Trophoblast cell (in vitro differentiated cells and primary cell): Measurements from ENCODE around the gene SLC2A4RG.
"Not testable (repeated sequence)": the region's sequence is repeated elsewhere in the genome, so short reads cannot be mapped to it uniquely, and the experiment has no call there.

Source experiments
- DNase-seq, 2 donors: peaks; one replicate each; pipeline ENCODE4 v3.0.0-alpha.2; 2016
- H2AFZ ChIP-seq: 2 replicates; pipeline ENCODE4 v1.6.1; 2013; ENCODE audit warnings: low read length, moderate library complexity, mild to moderate bottlenecking; ENCODE audit not compliant: insufficient read depth, poor library complexity
- H2AK5ac ChIP-seq: 2 replicates; pipeline ENCODE4 v1.6.1; 2013; ENCODE audit warnings: mild to moderate bottlenecking, low read length
- H2BK120ac ChIP-seq: 2 replicates; pipeline ENCODE4 v1.6.1; 2013; ENCODE audit warnings: low read length, mild to moderate bottlenecking, moderate library complexity; ENCODE audit not compliant: insufficient read depth, poor library complexity
- H2BK12ac ChIP-seq: 2 replicates; pipeline ENCODE4 v1.6.1; 2013; ENCODE audit warnings: mild to moderate bottlenecking, low read length, moderate library complexity
- H2BK5ac ChIP-seq: 2 replicates; pipeline ENCODE4 v1.6.1; 2013; ENCODE audit warnings: low read length, low read depth, moderate library complexity, mild to moderate bottlenecking; ENCODE audit not compliant: poor library complexity
- H3K14ac ChIP-seq: 2 replicates; pipeline ENCODE4 v1.6.1; 2013; ENCODE audit warnings: mild to moderate bottlenecking, low read length
- H3K18ac ChIP-seq: 2 replicates; pipeline ENCODE4 v1.6.1; 2013; ENCODE audit warnings: mild to moderate bottlenecking, low read length
- H3K23ac ChIP-seq: 2 replicates; pipeline ENCODE4 v1.6.1; 2013; ENCODE audit warnings: low read length
- H3K27ac ChIP-seq: 2 replicates; pipeline ENCODE4 v1.5.1; 2013; ENCODE audit warnings: low read depth, mild to moderate bottlenecking, inconsistent platforms, low read length, moderate library complexity
- H3K27me3 ChIP-seq: 2 replicates; pipeline ENCODE4 v1.6.1; 2013; ENCODE audit warnings: inconsistent platforms, mild to moderate bottlenecking, low read length, moderate library complexity; ENCODE audit not compliant: insufficient read depth
- H3K36me3 ChIP-seq, 2 experiments: 1 replicate in 1 of 2; 2 replicates in 1 of 2; pipeline ENCODE4 v1.6.1; 2013; ENCODE audit warnings: low read length in 2 of 2, mild to moderate bottlenecking in 2 of 2, moderate library complexity in 1 of 2; ENCODE audit not compliant: insufficient read depth in 2 of 2, control insufficient read depth in 1 of 2
- H3K4ac ChIP-seq: 2 replicates; pipeline ENCODE4 v1.6.1; 2013; ENCODE audit warnings: low read depth, mild to moderate bottlenecking, low read length, moderate library complexity
- H3K4me1 ChIP-seq, 2 experiments: 1 replicate in 1 of 2; 2 replicates in 1 of 2; pipeline ENCODE4 v1.6.1; 2013; ENCODE audit warnings: low read length in 2 of 2, mild to moderate bottlenecking in 2 of 2, moderate library complexity in 1 of 2; ENCODE audit not compliant: insufficient read depth in 2 of 2, control insufficient read depth in 1 of 2
- H3K4me2 ChIP-seq: 2 replicates; pipeline ENCODE4 v1.6.1; 2013; ENCODE audit warnings: inconsistent platforms, mild to moderate bottlenecking, low read length, moderate library complexity
- H3K4me3 ChIP-seq: 2 replicates; pipeline ENCODE4 v1.5.1; 2013; ENCODE audit warnings: mild to moderate bottlenecking, low read depth, low read length, inconsistent platforms
- H3K79me1 ChIP-seq: one replicate; pipeline ENCODE4 v1.6.1; 2013; ENCODE audit warnings: low read length
- H3K79me2 ChIP-seq: 2 replicates; pipeline ENCODE4 v1.6.1; 2013; ENCODE audit warnings: low read length, mild to moderate bottlenecking; ENCODE audit not compliant: control insufficient read depth, insufficient read depth, poor library complexity
- H3K9ac ChIP-seq: 2 replicates; pipeline ENCODE4 v1.6.1; 2013; ENCODE audit warnings: mild to moderate bottlenecking, low read length
- H3K9me3 ChIP-seq: 2 replicates; pipeline ENCODE4 v1.6.1; 2013; ENCODE audit warnings: low read depth, mild to moderate bottlenecking, control low read depth, inconsistent platforms, low read length; ENCODE audit not compliant: insufficient read depth
- H4K12ac ChIP-seq: 2 replicates; pipeline ENCODE4 v1.6.1; 2013; ENCODE audit warnings: low read depth, mild to moderate bottlenecking, low read length, moderate library complexity
- H4K8ac ChIP-seq: 2 replicates; pipeline ENCODE4 v1.6.1; 2013; ENCODE audit warnings: low read depth, mild to moderate bottlenecking, low read length, moderate library complexity
- H4K91ac ChIP-seq: one replicate; pipeline ENCODE4 v1.6.1; 2013; ENCODE audit warnings: low read depth, mild to moderate bottlenecking, low read length, moderate library complexity
- WGBS: extraction: QIAGEN DNeasy Blood & Tissue Kit; methylation state at CpG from one replicate; pipeline ENCODE4 v1.1.7; 2013; ENCODE audit warnings: missing lambda C conversion rate; ENCODE audit not compliant: insufficient read length, insufficient coverage; ENCODE audit errors: extremely low coverage; 5-methylcytosine and 5-hydroxymethylcytosine counted together

Gene SLC2A4RG

DNA sequence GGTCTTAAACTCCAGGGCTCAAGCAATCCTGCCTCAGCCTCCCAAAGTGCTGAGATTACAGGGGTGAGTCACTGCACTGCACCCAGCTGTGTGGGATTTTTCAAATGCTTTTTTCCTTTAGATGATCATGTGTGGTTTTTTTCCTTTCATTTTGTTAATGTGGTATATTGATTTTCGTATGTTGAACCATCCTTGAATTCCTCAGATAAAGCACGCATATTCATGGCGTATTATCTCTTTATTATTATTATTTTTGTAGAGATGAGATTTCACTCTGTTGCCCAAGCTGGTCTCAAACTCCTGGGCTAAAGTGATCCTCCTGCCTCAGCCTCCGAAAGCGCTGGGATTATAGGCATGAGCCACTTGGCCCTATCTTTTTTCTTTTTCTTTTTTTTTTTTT is 24.7 kb upstream of the SLC2A4RG start:
- no peak overlapping the region for H3K14ac ChIP-seq
- no peaks in the 10 kb centered on the region for H3K4me1 ChIP-seq
- no peak overlapping the region for H4K91ac ChIP-seq
- H3K4ac ChIP-seq = peak overlapping the region; percentile 75
- H3K9me3 ChIP-seq = peaks cover 3% of the 10 kb centered on the region
- H2BK12ac ChIP-seq = no peak overlapping the region
- WGBS = no CpG with 5 or more reads among the region's 5 CpGs
- H3K9ac ChIP-seq = no peak overlapping the region
- H3K36me3 ChIP-seq = peaks cover 35 to 47% of the 10 kb centered on the region in 2 experiments
- no peak overlapping the region for H4K12ac ChIP-seq
- no peaks in the 10 kb centered on the region for H3K27me3 ChIP-seq
- H3K4me3 ChIP-seq = no peak overlapping the region
- no peak overlapping the region for H4K8ac ChIP-seq
- no peak overlapping the region for H2BK120ac ChIP-seq
- H3K79me2 ChIP-seq = no peaks in the 10 kb centered on the region
- H2BK5ac ChIP-seq = no peak overlapping the region
- no peak overlapping the region for H3K4me2 ChIP-seq
- H3K27ac ChIP-seq = no peak overlapping the region
- no peak for DNase-seq
- no peaks in the 10 kb centered on the region for H3K79me1 ChIP-seq
- no peak overlapping the region for H2AK5ac ChIP-seq
- no peak overlapping the region for H3K23ac ChIP-seq
- H2AFZ ChIP-seq = no peak overlapping the region
- H3K18ac ChIP-seq = no peak overlapping the region

DNA sequence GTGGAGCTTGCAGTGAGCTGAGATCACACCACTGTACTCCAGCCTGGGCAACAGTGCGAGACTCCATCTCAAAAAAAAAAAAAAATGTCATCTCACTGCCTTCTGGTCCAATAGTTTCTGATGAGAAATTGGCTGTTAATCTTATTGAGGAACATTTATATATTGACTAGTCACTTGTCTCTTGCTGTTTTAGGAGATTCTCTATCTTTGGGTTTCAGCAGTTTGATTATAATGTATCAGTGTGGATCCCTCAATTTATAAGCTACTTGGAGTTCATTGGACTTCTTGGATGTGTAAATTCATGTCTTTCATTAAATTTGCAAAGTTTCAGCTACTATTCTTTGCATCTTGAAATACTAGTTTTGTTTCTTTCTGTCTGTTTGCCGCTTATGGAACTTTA is 20.6 kb upstream of the SLC2A4RG start:
- Histone ChIP-seq H3K27ac (no peak overlapping the region), H3K14ac (no peak overlapping the region), H3K79me2 (no peaks in the 10 kb centered on the region), H3K4me1 (no peaks in the 10 kb centered on the region), H2AK5ac (no peak overlapping the region), H3K4me3 (no peak overlapping the region), H2BK12ac (no peak overlapping the region), H2AFZ (no peak overlapping the region), H3K27me3 (no peaks in the 10 kb centered on the region), H4K8ac (no peak overlapping the region), H2BK120ac (no peak overlapping the region), H4K91ac (no peak overlapping the region), H3K4me2 (no peak overlapping the region), H2BK5ac (no peak overlapping the region), H3K36me3 (peaks cover 41 to 43% of the 10 kb centered on the region in 2 experiments), H3K4ac (no peak overlapping the region), H3K9me3 (peaks cover 3% of the 10 kb centered on the region), H4K12ac (no peak overlapping the region), H3K18ac (no peak overlapping the region), H3K79me1 (no peaks in the 10 kb centered on the region), H3K23ac (no peak overlapping the region), H3K9ac (no peak overlapping the region)
- DNase-seq = no peak
- WGBS = no CpG with 5 or more reads among the region's 2 CpGs

DNA sequence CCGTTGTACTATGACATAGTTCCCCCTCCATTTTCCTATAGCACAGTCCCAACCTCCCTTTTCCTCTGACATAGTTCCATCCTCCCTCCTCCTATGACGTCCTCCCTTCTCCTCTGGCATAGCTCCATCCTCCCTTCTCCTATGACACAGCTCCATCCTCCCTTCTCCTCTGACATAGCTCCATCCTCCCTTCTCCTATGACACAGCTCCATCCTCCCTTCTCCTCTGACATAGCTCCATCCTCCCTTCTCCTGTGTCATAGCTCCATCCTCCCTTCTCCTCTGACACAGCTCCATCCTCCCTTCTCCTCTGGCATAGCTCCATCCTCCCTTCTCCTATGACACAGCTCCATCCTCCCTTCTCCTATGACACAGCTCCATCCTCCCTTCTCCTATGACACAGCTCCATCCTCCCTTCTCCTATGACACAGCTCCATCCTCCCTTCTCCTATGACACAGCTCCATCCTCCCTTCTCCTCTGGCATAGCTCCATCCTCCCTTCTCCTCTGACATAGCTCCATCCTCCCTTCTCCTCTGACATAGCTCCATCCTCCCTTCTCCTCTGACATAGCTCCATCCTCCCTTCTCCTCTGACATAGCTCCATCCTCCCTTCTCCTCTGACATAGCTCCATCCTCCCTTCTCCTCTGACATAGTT is 16.5 kb upstream of the SLC2A4RG start:
- not testable (repeated sequence) for H3K4me3 ChIP-seq, DNase-seq, H3K4me2 ChIP-seq, H2AFZ ChIP-seq, H3K27ac ChIP-seq, H3K23ac ChIP-seq, H3K18ac ChIP-seq, H3K4me1 ChIP-seq, H3K9ac ChIP-seq, H2BK120ac ChIP-seq, H2BK12ac ChIP-seq, H2BK5ac ChIP-seq, H3K14ac ChIP-seq, H4K91ac ChIP-seq, H3K9me3 ChIP-seq, H2AK5ac ChIP-seq, H3K79me1 ChIP-seq, H3K79me2 ChIP-seq, H4K8ac ChIP-seq, H3K4ac ChIP-seq, H3K27me3 ChIP-seq, H4K12ac ChIP-seq
- no CpG with 5 or more reads among the region's 2 CpGs for WGBS
- peaks cover 20 to 23% of the 10 kb centered on the region in 2 experiments for H3K36me3 ChIP-seq

DNA sequence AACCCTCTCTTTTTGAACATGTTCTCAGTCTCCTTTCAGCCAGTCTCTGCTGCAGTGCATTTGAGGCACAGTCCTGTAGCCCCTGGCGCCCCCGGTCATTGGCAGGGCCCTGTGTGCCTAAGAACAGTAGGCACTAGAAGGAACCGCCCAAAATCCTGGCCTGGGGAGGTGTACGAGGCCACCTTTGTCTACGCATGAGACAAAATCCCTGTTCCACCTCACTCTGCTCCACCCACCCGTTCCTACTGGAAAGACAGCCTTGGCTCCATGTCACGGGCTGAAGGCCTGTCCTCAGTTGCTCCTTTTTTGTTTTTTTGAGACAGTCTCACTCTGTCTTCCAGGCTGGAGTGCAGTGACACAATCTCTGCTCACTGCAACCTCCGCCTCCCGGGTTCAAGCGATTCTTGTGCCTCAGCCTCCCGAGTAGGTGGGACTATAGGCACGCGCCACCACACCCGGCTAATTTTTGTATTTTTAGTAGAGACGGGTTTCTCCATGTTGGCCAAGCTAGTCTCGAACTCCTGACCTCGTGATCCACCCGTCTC is 9.3 kb upstream of the SLC2A4RG start:
- H3K18ac ChIP-seq, H3K9me3 ChIP-seq, H3K79me2 ChIP-seq, H3K27me3 ChIP-seq, H4K12ac ChIP-seq, DNase-seq, H3K79me1 ChIP-seq, H3K4me3 ChIP-seq, H3K9ac ChIP-seq, H3K4me1 ChIP-seq, H3K14ac ChIP-seq, H3K23ac ChIP-seq, H2BK12ac ChIP-seq, H3K4me2 ChIP-seq, H4K91ac ChIP-seq, H3K4ac ChIP-seq, H3K27ac ChIP-seq, H2BK120ac ChIP-seq, H2AK5ac ChIP-seq, H2AFZ ChIP-seq, H2BK5ac ChIP-seq, H4K8ac ChIP-seq: not testable (repeated sequence)
- no CpG with 5 or more reads among the region's 18 CpGs for WGBS
- peaks cover 26 to 31% of the 10 kb centered on the region in 2 experiments for H3K36me3 ChIP-seq
